ENCODE measurements around the gene GGT7.

Gene GGT7

GRCh38 chr20:34880215-34880850 is 7.7 kb upstream of the GGT7 start:
- Histone ChIP-seq H3K27me3 (ENCODE audit: control insufficient read depth, insufficient read depth, low read length) (peaks cover 9% of the 10 kb centered on the region), H3K4me3 (ENCODE audit: low read length) (no peak overlapping the region), H3K9ac (ENCODE audit: low read length) (no peak overlapping the region), H3K9me3 (ENCODE audit: control insufficient read depth, low read depth, low read length) (no peaks in the 10 kb centered on the region), H3K36me3 (ENCODE audit: control insufficient read depth, low read depth, low read length) (peaks cover 10% of the 10 kb centered on the region), H3K27ac (ENCODE audit: low read length) (no peak overlapping the region), H3K4me1 (ENCODE audit: control insufficient read depth, low read depth, low read length) (no peaks in the 10 kb centered on the region)

- H3K27me3 ChIP-seq (ENCODE audit: control insufficient read depth, insufficient read depth, low read length): peaks cover 24% of the 10 kb centered on the region
- H3K36me3 ChIP-seq (ENCODE audit: control insufficient read depth, low read depth, low read length): no peaks in the 10 kb centered on the region
- H3K9me3 ChIP-seq (ENCODE audit: control insufficient read depth, low read depth, low read length): no peaks in the 10 kb centered on the region
- peaks cover 7% of the 10 kb centered on the region for H3K4me1 ChIP-seq (ENCODE audit: control insufficient read depth, low read depth, low read length)
- H3K9ac ChIP-seq (ENCODE audit: low read length): peak within 1 kb of the TSS; percentile 70
- H3K27ac ChIP-seq (ENCODE audit: low read length): no peak within 1 kb of the TSS
- peak within 1 kb of the TSS; percentile 67 for H3K4me3 ChIP-seq (ENCODE audit: low read length)
Measured at GRCh38 chr20:34876406-34877282, 4.0 kb upstream of the GGT7 start, which contains the start of gene ACSS2. ACSS2 (plus strand) TSS chr20:34876612; CDS start chr20:34876646, 34 bp downstream.

GRCh38 chr20:34875642-34876405 is 3.2 kb upstream of the GGT7 start:
- H3K4me1 ChIP-seq (ENCODE audit: control insufficient read depth, low read depth, low read length): peaks cover 7% of the 10 kb centered on the region
- no peaks in the 10 kb centered on the region for H3K9me3 ChIP-seq (ENCODE audit: control insufficient read depth, low read depth, low read length)
- no peak overlapping the region for H3K27ac ChIP-seq (ENCODE audit: low read length)
- no peak overlapping the region for H3K9ac ChIP-seq (ENCODE audit: low read length)
- peak overlapping the region; percentile 67 for H3K4me3 ChIP-seq (ENCODE audit: low read length)
- peaks cover 24% of the 10 kb centered on the region for H3K27me3 ChIP-seq (ENCODE audit: control insufficient read depth, insufficient read depth, low read length)
- H3K36me3 ChIP-seq (ENCODE audit: control insufficient read depth, low read depth, low read length): no peaks in the 10 kb centered on the region

- Histone ChIP-seq H3K27ac (ENCODE audit: low read length) (no peak overlapping the region), H3K9ac (ENCODE audit: low read length) (no peak overlapping the region), H3K9me3 (ENCODE audit: control insufficient read depth, low read depth, low read length) (no peaks in the 10 kb centered on the region), H3K4me1 (ENCODE audit: control insufficient read depth, low read depth, low read length) (peaks cover 7% of the 10 kb centered on the region), H3K27me3 (ENCODE audit: control insufficient read depth, insufficient read depth, low read length) (peaks cover 24% of the 10 kb centered on the region), H3K36me3 (ENCODE audit: control insufficient read depth, low read depth, low read length) (no peaks in the 10 kb centered on the region), H3K4me3 (ENCODE audit: low read length) (no peak overlapping the region)
Measured at GRCh38 chr20:34874094-34874654, 1.5 kb upstream of the GGT7 start.

- H3K4me1 ChIP-seq (ENCODE audit: control insufficient read depth, low read depth, low read length): peaks cover 7% of the 10 kb centered on the region
- H3K36me3 ChIP-seq (ENCODE audit: control insufficient read depth, low read depth, low read length): no peaks in the 10 kb centered on the region
- H3K27me3 ChIP-seq (ENCODE audit: control insufficient read depth, insufficient read depth, low read length): peaks cover 24% of the 10 kb centered on the region
- no peak overlapping the region for H3K9ac ChIP-seq (ENCODE audit: low read length)
- H3K4me3 ChIP-seq (ENCODE audit: low read length): no peak overlapping the region
- H3K27ac ChIP-seq (ENCODE audit: low read length): no peak overlapping the region
- no peaks in the 10 kb centered on the region for H3K9me3 ChIP-seq (ENCODE audit: control insufficient read depth, low read depth, low read length)
Measured at GRCh38 chr20:34873583-34874093, 982 bp upstream of the GGT7 start.

- peaks cover 20% of the 10 kb centered on the region for H3K27me3 ChIP-seq (ENCODE audit: control insufficient read depth, insufficient read depth, low read length)
- peak overlapping the region; percentile 4 for H3K9ac ChIP-seq (ENCODE audit: low read length)
- no peak overlapping the region for H3K27ac ChIP-seq (ENCODE audit: low read length)
- peak overlapping the region; percentile 81 for H3K4me3 ChIP-seq (ENCODE audit: low read length)
- no peaks in the 10 kb centered on the region for H3K36me3 ChIP-seq (ENCODE audit: control insufficient read depth, low read depth, low read length)
- H3K9me3 ChIP-seq (ENCODE audit: control insufficient read depth, low read depth, low read length): no peaks in the 10 kb centered on the region
- H3K4me1 ChIP-seq (ENCODE audit: control insufficient read depth, low read depth, low read length): peaks cover 7% of the 10 kb centered on the region
Measured at GRCh38 chr20:34871966-34872621, 562 bp downstream of the GGT7 start.

- Histone ChIP-seq H3K9me3 (ENCODE audit: control insufficient read depth, low read depth, low read length) (no peaks in the 10 kb centered on the region), H3K27me3 (ENCODE audit: control insufficient read depth, insufficient read depth, low read length) (peaks cover 15% of the 10 kb centered on the region), H3K36me3 (ENCODE audit: control insufficient read depth, low read depth, low read length) (no peaks in the 10 kb centered on the region), H3K4me3 (ENCODE audit: low read length) (peak overlapping the region; percentile 81), H3K9ac (ENCODE audit: low read length) (no peak overlapping the region), H3K27ac (ENCODE audit: low read length) (no peak overlapping the region), H3K4me1 (ENCODE audit: control insufficient read depth, low read depth, low read length) (peaks cover 7% of the 10 kb centered on the region)
Measured at GRCh38 chr20:34871320-34871926, 1.2 kb downstream of the GGT7 start.

- H3K27ac ChIP-seq (ENCODE audit: low read length): no peak overlapping the region
- no peak overlapping the region for H3K4me3 ChIP-seq (ENCODE audit: low read length)
- no peaks in the 10 kb centered on the region for H3K36me3 ChIP-seq (ENCODE audit: control insufficient read depth, low read depth, low read length)
- no peaks in the 10 kb centered on the region for H3K9me3 ChIP-seq (ENCODE audit: control insufficient read depth, low read depth, low read length)
- no peak overlapping the region for H3K9ac ChIP-seq (ENCODE audit: low read length)
- peaks cover 4% of the 10 kb centered on the region for H3K4me1 ChIP-seq (ENCODE audit: control insufficient read depth, low read depth, low read length)
- no peaks in the 10 kb centered on the region for H3K27me3 ChIP-seq (ENCODE audit: control insufficient read depth, insufficient read depth, low read length)
Measured at GRCh38 chr20:34864216-34864615, 8.4 kb downstream of the GGT7 start.

- H3K27ac ChIP-seq (ENCODE audit: low read length): no peak overlapping the region
- H3K9me3 ChIP-seq (ENCODE audit: control insufficient read depth, low read depth, low read length): no peaks in the 10 kb centered on the region
- peaks cover 4% of the 10 kb centered on the region for H3K4me1 ChIP-seq (ENCODE audit: control insufficient read depth, low read depth, low read length)
- no peaks in the 10 kb centered on the region for H3K27me3 ChIP-seq (ENCODE audit: control insufficient read depth, insufficient read depth, low read length)
- no peak overlapping the region for H3K4me3 ChIP-seq (ENCODE audit: low read length)
- H3K9ac ChIP-seq (ENCODE audit: low read length): no peak overlapping the region
- H3K36me3 ChIP-seq (ENCODE audit: control insufficient read depth, low read depth, low read length): no peaks in the 10 kb centered on the region
Measured at GRCh38 chr20:34863421-34863965, 9.2 kb downstream of the GGT7 start.

- Histone ChIP-seq H3K4me3 (ENCODE audit: low read length) (no peak overlapping the region), H3K27me3 (ENCODE audit: control insufficient read depth, insufficient read depth, low read length) (no peaks in the 10 kb centered on the region), H3K36me3 (ENCODE audit: control insufficient read depth, low read depth, low read length) (no peaks in the 10 kb centered on the region), H3K9me3 (ENCODE audit: control insufficient read depth, low read depth, low read length) (no peaks in the 10 kb centered on the region), H3K9ac (ENCODE audit: low read length) (no peak overlapping the region), H3K27ac (ENCODE audit: low read length) (no peak overlapping the region), H3K4me1 (ENCODE audit: control insufficient read depth, low read depth, low read length) (peaks cover 4% of the 10 kb centered on the region)
Measured at GRCh38 chr20:34862724-34863123, 9.9 kb downstream of the GGT7 start.
